ENCODE results near the gene HS6ST3. TPM values are rescaled to one million over a fixed set of nuclear protein-coding genes. Genes with fewer than 3 reads are reported as not detected.
A peak's percentile ranks its signal among the peaks of the same experiment; 100 is the strongest.

The HS6ST3 gene
- total RNA-seq, 1 donor from 2014 or later: 4.7 TPM

- Mint-ChIP-seq H3K27ac (no peak overlapping the region), H3K36me3 (no peaks in the 10 kb centered on the region), H3K27me3 (no peaks in the 10 kb centered on the region), H3K4me1 (ENCODE audit: unreplicated experiment) (no peaks in the 10 kb centered on the region), H3K4me3 (no peak overlapping the region), H3K9me3 (no peaks in the 10 kb centered on the region)
- peak; percentile 54 for TF ChIP-seq CTCF (conservative IDR thresholded peaks at IDR 0.05)
- DNase-seq (ENCODE audit: extremely low spot score, unreplicated experiment): no peak
Measured at GRCh38 chr13:96822895-96823294, 733.0 kb downstream of the HS6ST3 start.

- Mint-ChIP-seq H3K4me1 (ENCODE audit: unreplicated experiment) (no peaks in the 10 kb centered on the region), H3K9me3 (no peaks in the 10 kb centered on the region), H3K27ac (no peak overlapping the region), H3K4me3 (no peak overlapping the region), H3K36me3 (no peaks in the 10 kb centered on the region), H3K27me3 (no peaks in the 10 kb centered on the region)
- no peak for TF ChIP-seq CTCF (conservative IDR thresholded peaks at IDR 0.05)
- no peak for DNase-seq (ENCODE audit: extremely low spot score, unreplicated experiment)
Measured at GRCh38 chr13:96824140-96824539, 734.2 kb downstream of the HS6ST3 start.

- TF ChIP-seq CTCF (conservative IDR thresholded peaks at IDR 0.05): no peak
- Mint-ChIP-seq H3K9me3 (no peaks in the 10 kb centered on the region), H3K36me3 (no peaks in the 10 kb centered on the region), H3K4me1 (ENCODE audit: unreplicated experiment) (no peaks in the 10 kb centered on the region), H3K4me3 (no peak overlapping the region), H3K27me3 (no peaks in the 10 kb centered on the region), H3K27ac (no peak overlapping the region)
- DNase-seq (ENCODE audit: extremely low spot score, unreplicated experiment): no peak
Measured at GRCh38 chr13:96825653-96826052, 735.7 kb downstream of the HS6ST3 start.

GRCh38 chr13:96834626-96835025 is 744.7 kb downstream of the HS6ST3 start:
- no peaks in the 10 kb centered on the region for H3K9me3 Mint-ChIP-seq
- no peaks in the 10 kb centered on the region for H3K36me3 Mint-ChIP-seq
- DNase-seq (ENCODE audit: extremely low spot score, unreplicated experiment): no peak
- H3K4me3 Mint-ChIP-seq: no peak overlapping the region
- H3K27me3 Mint-ChIP-seq: no peaks in the 10 kb centered on the region
- no peak overlapping the region for H3K27ac Mint-ChIP-seq
- H3K4me1 Mint-ChIP-seq (ENCODE audit: unreplicated experiment): peaks cover 4% of the 10 kb centered on the region
- TF ChIP-seq CTCF (conservative IDR thresholded peaks at IDR 0.05): no peak

- H3K27me3 Mint-ChIP-seq: no peaks in the 10 kb centered on the region
- H3K36me3 Mint-ChIP-seq: no peaks in the 10 kb centered on the region
- H3K4me1 Mint-ChIP-seq (ENCODE audit: unreplicated experiment): peaks cover 4% of the 10 kb centered on the region
- H3K4me3 Mint-ChIP-seq: no peak overlapping the region
- H3K9me3 Mint-ChIP-seq: no peaks in the 10 kb centered on the region
- DNase-seq (ENCODE audit: extremely low spot score, unreplicated experiment): no peak
- TF ChIP-seq CTCF (conservative IDR thresholded peaks at IDR 0.05): no peak
- no peak overlapping the region for H3K27ac Mint-ChIP-seq
Measured at GRCh38 chr13:96835546-96835945, 745.6 kb downstream of the HS6ST3 start.

- Mint-ChIP-seq H3K27ac (no peak overlapping the region), H3K4me1 (ENCODE audit: unreplicated experiment) (peaks cover 4% of the 10 kb centered on the region), H3K36me3 (no peaks in the 10 kb centered on the region), H3K9me3 (no peaks in the 10 kb centered on the region), H3K4me3 (no peak overlapping the region), H3K27me3 (no peaks in the 10 kb centered on the region)
- no peak for TF ChIP-seq CTCF (conservative IDR thresholded peaks at IDR 0.05)
- no peak for DNase-seq (ENCODE audit: extremely low spot score, unreplicated experiment)
Measured at GRCh38 chr13:96836733-96837132, 746.8 kb downstream of the HS6ST3 start.
